Smooth muscle cell of the brain vasculature (primary cell): ENCODE measurements around the gene PTCD2.

Experiments
- DNase-seq: peaks from one replicate; pipeline ENCODE4 v3.0.0-alpha.2; 2012; ENCODE audit warnings: low read depth, low spot score

Gene PTCD2

DNA sequence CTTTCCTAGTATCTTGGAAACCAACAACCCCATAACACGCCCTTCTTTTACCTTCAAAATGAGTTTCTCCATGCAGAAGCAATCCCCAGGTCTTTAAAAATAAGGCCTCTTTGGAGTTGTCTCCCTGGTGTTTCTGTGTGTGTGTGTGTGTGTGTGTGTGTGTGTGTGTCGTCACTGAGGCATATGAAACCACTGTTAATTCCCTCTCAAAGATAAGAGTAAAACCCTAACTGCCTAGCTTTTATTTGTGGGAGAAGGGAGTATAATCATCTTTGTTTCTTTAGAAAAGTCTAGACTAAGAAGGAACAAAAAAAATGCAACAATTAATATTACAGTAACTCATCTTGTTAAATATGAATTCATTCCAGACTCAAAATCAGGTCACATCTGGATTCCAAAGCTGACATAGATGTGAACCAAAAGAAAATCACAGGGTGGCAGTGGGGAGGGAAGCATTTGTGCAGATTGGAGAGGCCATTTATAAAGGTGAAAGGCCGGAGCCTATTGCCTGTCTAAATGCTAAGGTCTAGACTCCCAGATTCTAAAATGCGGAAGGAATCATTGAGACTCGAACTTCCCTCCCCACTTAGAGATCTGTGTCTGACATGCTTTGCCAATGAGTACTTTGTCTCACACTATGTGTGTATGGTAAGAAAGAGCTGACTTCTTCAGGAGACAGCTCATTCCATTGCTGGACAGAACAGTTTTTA is 95.6 kb downstream of the PTCD2 start:
- no peak for DNase-seq

DNA sequence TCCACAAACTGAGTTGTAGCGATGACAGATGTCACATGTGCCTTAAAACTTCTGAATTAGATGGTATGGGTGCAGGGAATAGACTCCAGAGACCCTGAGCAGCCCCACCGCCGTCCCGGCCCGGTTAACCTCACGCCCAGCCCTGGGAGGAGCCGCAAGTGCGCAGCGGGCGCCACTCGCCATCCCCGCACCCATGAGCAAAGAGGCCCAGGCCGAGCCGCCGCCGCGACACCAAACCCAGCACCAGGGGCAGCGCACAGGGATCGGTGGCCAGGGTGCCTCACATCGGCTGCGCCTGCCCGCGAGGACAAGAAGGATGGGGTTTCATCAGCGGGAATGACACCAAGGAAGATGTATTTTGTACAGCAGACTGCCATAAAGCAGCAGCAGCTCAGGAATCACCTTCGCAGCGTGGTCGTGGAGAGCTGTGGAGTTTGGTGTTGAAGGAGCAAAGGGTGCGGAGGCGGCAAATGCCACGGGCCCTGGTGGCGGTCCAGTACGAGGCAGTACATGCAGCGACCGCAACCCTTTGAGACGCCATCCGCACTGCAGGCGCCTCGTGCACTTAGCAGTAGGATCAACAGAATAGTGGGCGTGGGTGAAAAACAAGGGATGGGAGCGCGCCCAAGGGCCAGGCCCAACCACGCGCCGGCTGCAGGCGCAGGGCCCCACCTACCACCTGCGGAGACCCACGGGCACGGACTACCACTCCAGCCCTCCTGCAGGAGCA is 97.3 kb downstream of the PTCD2 start:
- DNase-seq: no peak
